Activated CD4-positive, alpha-beta T cell treated with anti-CD3 and anti-CD28 coated beads for 4 hours (primary cell): Measurements from ENCODE around the gene THSD4.

Source experiments
- DNase-seq, 2 donors: peaks; one replicate each; pipeline ENCODE4 v3.0.0-alpha.2; 2020

THSD4 gene

GRCh38 chr15:71807125-71807629 lies 691.9 kb downstream of the THSD4 start:
- no peak for DNase-seq

- DNase-seq: no peak
Measured at GRCh38 chr15:71807691-71808091, 692.4 kb downstream of the THSD4 start.

GRCh38 chr15:71808311-71809020 lies 693.2 kb downstream of the THSD4 start:
- no peak for DNase-seq

- DNase-seq: no peak
Measured at GRCh38 chr15:71809346-71809745, 694.1 kb downstream of the THSD4 start.

- no peak for DNase-seq
Measured at GRCh38 chr15:71810256-71811035, 695.2 kb downstream of the THSD4 start, which contains the start of gene NR2E3. NR2E3 (plus strand) TSS chr15:71810554; CDS start chr15:71810744, 190 bp downstream.

- no peak for DNase-seq
Measured at GRCh38 chr15:71811036-71811736, 695.9 kb downstream of the THSD4 start.

GRCh38 chr15:71811752-71812735 lies 696.8 kb downstream of the THSD4 start:
- no peak for DNase-seq

GRCh38 chr15:71812966-71813722 lies 697.9 kb downstream of the THSD4 start:
- no peak for DNase-seq

GRCh38 chr15:71813723-71814470 lies 698.6 kb downstream of the THSD4 start:
- no peak for DNase-seq

- DNase-seq: no peak
Measured at GRCh38 chr15:71815301-71815700, 700.0 kb downstream of the THSD4 start.

- DNase-seq: no peak
Measured at GRCh38 chr15:71817351-71817750, 702.1 kb downstream of the THSD4 start.

- no peak for DNase-seq
Measured at GRCh38 chr15:71820127-71820526, 704.9 kb downstream of the THSD4 start.

- no peak for DNase-seq
Measured at GRCh38 chr15:71821547-71822129, 706.4 kb downstream of the THSD4 start.

GRCh38 chr15:71822890-71823630 lies 707.8 kb downstream of the THSD4 start:
- no peak for DNase-seq

GRCh38 chr15:71823801-71824200 lies 708.5 kb downstream of the THSD4 start:
- no peak for DNase-seq

GRCh38 chr15:71825021-71825730 lies 709.9 kb downstream of the THSD4 start:
- DNase-seq: no peak

GRCh38 chr15:71826196-71826595 lies 710.9 kb downstream of the THSD4 start:
- no peak for DNase-seq

- no peak for DNase-seq
Measured at GRCh38 chr15:71830981-71831380, 715.7 kb downstream of the THSD4 start.
